ENCODE measurements around the gene NTM.

- TF ChIP-seq POLR2A (IDR thresholded peaks at IDR 0.05) (no peak), CTCF (IDR thresholded peaks at IDR 0.05) (no peak), EP300 (IDR thresholded peaks at IDR 0.05) (no peak), POLR2AphosphoS5 (IDR thresholded peaks at IDR 0.05) (no peak)
Observed at GRCh38 chr11:132137981-132138313, 767.5 kb downstream of the NTM start.
